MG63 (cell line): ENCODE results near the gene SV2C. TPM values are rescaled to one million over a fixed set of nuclear protein-coding genes. Genes with fewer than 3 reads are reported as not detected.
"Not testable (repeated sequence)": the region's sequence is repeated elsewhere in the genome, so short reads cannot be mapped to it uniquely, and the experiment has no call there.

Experiments used
- DNase-seq: peaks from one replicate; pipeline ENCODE4 v3.0.0-alpha.2; 2020
- H3K27me3 ChIP-seq: fragments of 250-450 bp; sonication (Bioruptor Pico); 2 replicates; pipeline ENCODE4 v1.5.1; 2020; ENCODE audit warnings: mild to moderate bottlenecking, moderate library complexity
- H3K36me3 ChIP-seq: fragments of 250-450 bp; sonication (Bioruptor Pico); 2 replicates; pipeline ENCODE4 v1.5.1; 2020; ENCODE audit warnings: mild to moderate bottlenecking, moderate library complexity
- H3K4me3 ChIP-seq: fragments of 250-450 bp; sonication (Bioruptor Pico); 2 replicates; pipeline ENCODE4 v1.5.1; 2020; ENCODE audit warnings: mild to moderate bottlenecking, moderate library complexity
- H3K9me3 ChIP-seq: fragments of 250-450 bp; sonication (Bioruptor Pico); 2 replicates; pipeline ENCODE4 v1.5.1; 2020; ENCODE audit warnings: mild to moderate bottlenecking, moderate library complexity
- total RNA-seq: library from RNA; depleted of rRNA; stranded (reverse); fragments of >200 nt; shearing (Covaris generic); gene quantifications from 2 replicates; pipeline ENCODE4 v1.2.3, GENCODE V29; 2014; ENCODE audit warnings: low replicate concordance

The SV2C gene
- total RNA-seq, 1 experiment from 2014 or later = not detected

DNA sequence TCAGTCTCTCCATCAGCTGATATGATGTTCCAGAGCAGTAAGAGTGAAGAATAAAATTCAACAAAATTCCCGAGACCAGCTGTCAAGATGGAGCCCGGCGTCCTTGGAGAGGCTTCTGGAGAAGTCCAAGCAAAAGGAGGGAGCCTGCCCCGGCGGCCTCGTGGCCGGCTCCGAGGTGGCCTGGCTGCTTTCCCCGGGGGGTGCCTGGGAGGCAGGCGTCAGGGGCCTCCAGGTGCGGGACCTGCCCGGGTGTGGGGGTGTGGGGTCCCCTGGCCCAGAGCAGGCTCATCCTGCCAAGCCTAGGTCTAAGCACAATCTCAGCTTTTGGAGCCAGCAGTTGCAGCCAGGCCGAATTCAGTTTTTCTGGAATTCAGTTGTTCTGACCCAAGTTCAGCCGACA is 197.3 kb downstream of the SV2C start:
- Histone ChIP-seq H3K4me3 (no peak overlapping the region), H3K27me3 (no peaks in the 10 kb centered on the region), H3K9me3 (no peaks in the 10 kb centered on the region), H3K36me3 (no peaks in the 10 kb centered on the region)
- no peak for DNase-seq

DNA sequence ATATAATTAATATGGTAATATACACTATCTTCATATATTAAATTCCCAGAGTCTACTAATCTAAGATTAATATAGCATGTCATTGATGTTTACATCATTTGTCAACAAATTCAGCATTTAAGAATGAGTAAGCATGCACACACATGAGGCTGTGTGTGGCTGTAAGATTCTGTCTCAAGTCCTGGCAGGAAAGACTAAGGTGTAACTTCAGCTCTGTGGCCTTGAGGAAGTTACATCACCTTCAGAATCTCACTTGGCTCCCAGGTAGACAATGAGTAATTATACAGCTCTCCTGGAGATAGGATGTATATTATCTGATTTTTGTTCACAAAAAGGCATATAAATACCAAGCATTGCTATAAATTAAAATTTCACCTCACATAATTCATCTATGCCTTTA is 200.5 kb downstream of the SV2C start:
- Histone ChIP-seq H3K36me3 (no peaks in the 10 kb centered on the region), H3K27me3 (no peaks in the 10 kb centered on the region), H3K9me3 (no peaks in the 10 kb centered on the region), H3K4me3 (no peak overlapping the region)
- DNase-seq = no peak

DNA sequence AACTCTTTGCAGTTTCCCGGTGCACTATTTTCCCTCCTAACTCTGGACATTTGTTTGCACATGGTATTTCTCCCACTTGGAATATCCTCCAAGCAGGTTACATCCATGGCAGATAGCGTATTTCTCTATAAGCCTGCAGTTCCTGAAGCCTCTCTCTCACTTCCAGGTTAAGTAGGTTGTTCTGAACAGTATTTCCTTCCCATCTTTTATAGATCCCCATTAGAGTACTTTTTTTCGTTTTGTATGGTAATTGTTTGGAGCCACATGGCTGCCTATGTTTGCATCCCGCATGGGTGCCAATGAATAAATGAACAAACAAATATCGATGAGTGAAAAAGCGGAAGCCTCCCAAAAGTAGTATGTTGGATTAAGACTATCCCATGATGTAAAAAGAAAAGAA is 206.5 kb downstream of the SV2C start:
- peaks cover 2% of the 10 kb centered on the region; the same call in 1 of the 2 replicates for H3K27me3 ChIP-seq
- DNase-seq = no peak
- no peaks in the 10 kb centered on the region for H3K36me3 ChIP-seq

DNA sequence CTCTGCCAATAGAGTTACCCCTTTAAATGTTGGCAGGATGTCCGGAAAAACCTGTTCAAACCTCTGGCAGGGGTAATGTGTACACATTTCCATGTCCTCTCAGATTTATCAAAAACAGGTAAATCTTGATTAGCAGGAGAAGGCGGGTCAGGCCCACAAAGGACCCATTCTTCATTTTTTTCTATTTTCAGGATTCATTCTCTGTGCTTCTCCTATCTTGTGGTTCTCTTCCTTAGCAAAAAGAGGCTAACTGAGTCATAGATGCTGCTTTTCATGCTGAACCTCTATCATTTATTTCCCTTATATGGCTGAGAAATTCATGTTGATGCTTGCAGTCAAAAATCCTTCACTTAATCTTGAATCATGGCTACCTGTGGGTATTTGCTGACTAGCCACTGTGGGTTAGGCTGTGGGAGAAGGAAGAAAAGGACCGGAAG is 207.2 kb downstream of the SV2C start:
- H3K4me3 ChIP-seq = no peak overlapping the region

More for the DNA sequence above, 206.5 kb downstream of the SV2C start:
- Histone ChIP-seq H3K4me3 (no peak overlapping the region), H3K9me3 (no peaks in the 10 kb centered on the region)

DNA sequence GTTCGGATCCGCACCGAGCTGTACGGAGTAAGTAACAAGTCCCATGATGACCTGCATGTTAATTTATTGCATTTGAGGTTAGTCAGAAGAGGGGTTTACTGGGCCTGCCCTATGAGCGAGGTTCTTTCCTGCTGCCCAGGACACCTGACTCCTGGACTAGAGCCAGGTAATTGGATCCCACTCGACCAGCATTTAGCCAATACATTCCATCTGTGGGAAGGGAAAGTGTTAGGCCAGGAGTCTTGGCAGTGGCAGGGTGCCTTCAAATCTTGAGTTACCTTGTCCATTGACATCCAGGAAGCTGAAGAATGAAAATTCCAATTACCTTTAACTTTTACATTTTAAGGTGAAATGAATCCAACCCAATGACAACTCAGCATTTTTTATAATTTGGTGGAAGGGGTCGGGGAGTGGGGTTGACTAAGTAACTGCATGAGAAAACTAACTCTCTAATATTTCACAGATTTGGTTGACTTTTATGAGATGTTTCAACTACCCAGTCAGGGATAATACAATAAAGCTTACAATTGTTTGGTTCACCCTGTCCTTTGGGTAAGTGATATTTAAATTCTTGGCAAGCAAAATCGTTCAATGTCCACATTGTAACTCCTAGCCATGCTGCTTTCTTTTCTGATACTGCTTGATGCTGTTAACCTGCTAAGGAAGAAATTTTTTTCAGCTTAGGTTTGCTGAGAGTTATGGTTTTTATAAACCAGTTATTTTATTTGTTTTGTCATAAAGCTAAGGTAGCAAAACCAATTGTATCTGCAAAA is 208.3 kb downstream of the SV2C start:
- no peak for DNase-seq
- Histone ChIP-seq H3K36me3 (no peaks in the 10 kb centered on the region), H3K4me3 (no peak overlapping the region), H3K9me3 (no peaks in the 10 kb centered on the region), H3K27me3 (peaks cover 9% of the 10 kb centered on the region)

More for the DNA sequence above, 207.2 kb downstream of the SV2C start:
- Histone ChIP-seq H3K36me3 (no peaks in the 10 kb centered on the region), H3K27me3 (peaks cover 2% of the 10 kb centered on the region; the same call in 1 of the 2 replicates), H3K9me3 (no peaks in the 10 kb centered on the region)
- DNase-seq = no peak

DNA sequence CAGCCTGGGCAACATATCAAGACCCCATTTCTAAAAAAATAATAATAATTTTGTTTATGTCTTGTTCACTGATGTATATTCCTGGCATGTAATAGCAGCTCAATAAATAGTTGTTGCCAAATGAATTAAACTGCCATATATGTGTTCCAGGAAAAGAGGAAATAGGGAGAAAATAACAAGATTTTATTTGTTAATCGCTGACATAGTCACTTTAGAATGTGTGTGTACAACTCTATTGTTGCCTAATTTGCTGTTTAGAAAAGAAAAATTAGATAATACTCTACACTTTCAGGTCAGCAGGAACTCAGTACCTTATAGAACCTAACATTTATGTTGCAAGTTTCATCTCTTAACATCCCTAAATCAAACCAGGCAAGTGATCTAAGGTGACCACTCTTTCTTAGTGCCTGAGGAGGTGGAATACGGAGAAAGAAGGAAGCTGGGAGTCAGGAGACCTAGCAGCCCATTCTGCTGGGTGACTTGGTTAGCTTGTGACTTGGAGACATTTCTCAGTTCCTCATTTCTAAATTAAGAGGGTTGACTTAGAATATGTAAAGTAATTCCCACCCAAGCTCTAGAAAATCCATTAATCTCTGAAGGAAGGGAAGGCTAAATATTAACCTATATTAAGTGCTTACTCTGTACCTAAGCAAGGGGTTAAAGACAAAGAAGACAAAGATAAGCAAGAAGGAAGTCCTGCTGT is 209.6 kb downstream of the SV2C start:
- no peaks in the 10 kb centered on the region for H3K9me3 ChIP-seq
- DNase-seq = no peak
- peaks cover 19% of the 10 kb centered on the region for H3K27me3 ChIP-seq
- H3K4me3 ChIP-seq = no peak overlapping the region
- H3K36me3 ChIP-seq = no peaks in the 10 kb centered on the region

DNA sequence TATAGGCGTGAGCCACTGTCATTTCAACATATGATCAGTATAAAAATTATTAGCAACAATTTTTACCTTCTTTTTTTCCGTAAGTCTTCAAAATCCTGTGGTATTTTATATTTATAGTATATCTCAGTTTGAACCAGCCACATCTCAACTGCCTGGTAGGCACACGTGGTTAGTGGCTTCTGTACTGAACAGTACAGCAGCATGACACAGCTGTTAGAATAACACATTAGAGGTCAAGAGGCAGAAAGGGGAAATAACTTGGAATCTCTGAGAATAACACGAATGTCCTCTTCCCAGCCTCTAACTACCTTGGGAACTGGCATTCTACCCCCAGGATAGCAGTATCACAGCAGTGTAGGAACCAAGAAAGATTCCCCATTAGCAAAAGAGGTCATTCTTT is 211.4 kb downstream of the SV2C start:
- peaks cover 28% of the 10 kb centered on the region for H3K27me3 ChIP-seq
- no peaks in the 10 kb centered on the region for H3K36me3 ChIP-seq
- H3K9me3 ChIP-seq = no peaks in the 10 kb centered on the region
- DNase-seq = no peak
- H3K4me3 ChIP-seq = no peak overlapping the region

GRCh38 chr5:76298852-76299251 is 215.7 kb downstream of the SV2C start:
- H3K4me3 ChIP-seq = no peak overlapping the region
- DNase-seq = no peak
- H3K36me3 ChIP-seq = no peaks in the 10 kb centered on the region
- H3K27me3 ChIP-seq = peaks cover 26% of the 10 kb centered on the region
- H3K9me3 ChIP-seq = no peaks in the 10 kb centered on the region

DNA sequence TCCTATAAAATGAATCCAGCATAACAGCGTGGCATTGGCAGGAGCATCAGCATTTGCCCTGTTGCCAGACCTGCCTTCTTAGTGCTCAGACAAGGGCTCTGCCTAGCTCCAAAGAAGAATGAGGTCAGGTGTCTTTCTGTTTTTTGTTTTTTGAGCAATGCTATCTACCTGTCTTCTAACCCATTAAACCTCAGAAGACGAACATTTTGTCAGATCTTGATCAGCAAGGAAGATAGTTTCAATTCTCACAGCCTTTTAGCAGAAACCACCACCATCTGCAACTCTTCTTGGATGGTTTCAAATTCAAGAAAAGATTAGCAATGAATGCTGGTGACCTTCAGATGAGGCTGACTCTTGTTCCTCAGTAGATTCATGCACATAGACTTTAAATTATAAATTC is 216.4 kb downstream of the SV2C start:
- H3K9me3 ChIP-seq = no peaks in the 10 kb centered on the region
- H3K4me3 ChIP-seq = no peak overlapping the region
- no peak for DNase-seq
- H3K27me3 ChIP-seq = peaks cover 26% of the 10 kb centered on the region
- H3K36me3 ChIP-seq = no peaks in the 10 kb centered on the region

DNA sequence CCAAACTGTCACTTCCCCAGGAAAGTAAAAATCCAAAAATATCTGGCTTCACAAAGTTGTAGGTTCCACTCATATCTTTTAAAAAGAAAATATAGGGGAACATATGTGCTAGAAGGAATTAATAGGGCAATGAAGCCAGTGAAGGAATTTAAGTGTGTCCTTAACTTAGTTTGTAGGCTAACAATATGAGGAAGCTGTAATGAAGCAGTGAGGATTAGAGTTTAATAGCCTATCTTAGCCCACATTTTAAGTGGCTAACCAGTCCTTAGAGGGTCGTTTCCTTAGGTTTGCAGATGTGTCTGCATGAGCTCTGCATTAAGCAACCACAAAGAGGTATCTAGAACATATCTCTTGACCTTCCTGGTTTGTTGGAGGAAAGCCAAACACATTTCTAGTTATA is 218.7 kb downstream of the SV2C start:
- not testable (repeated sequence) for H3K4me3 ChIP-seq, DNase-seq, H3K9me3 ChIP-seq, H3K36me3 ChIP-seq
- peaks cover 16% of the 10 kb centered on the region; the same call in 1 of the 2 replicates for H3K27me3 ChIP-seq

- H3K27me3 ChIP-seq, H3K9me3 ChIP-seq, DNase-seq, H3K36me3 ChIP-seq, H3K4me3 ChIP-seq: not testable (repeated sequence)
Observed at GRCh38 chr5:76302661-76303060, 219.5 kb downstream of the SV2C start.

GRCh38 chr5:76303921-76304320 is 220.7 kb downstream of the SV2C start:
- Histone ChIP-seq H3K9me3 (no peaks in the 10 kb centered on the region), H3K36me3 (no peaks in the 10 kb centered on the region), H3K4me3 (no peak overlapping the region), H3K27me3 (peaks cover 4% of the 10 kb centered on the region; the same call in 1 of the 2 replicates)
- DNase-seq = no peak

DNA sequence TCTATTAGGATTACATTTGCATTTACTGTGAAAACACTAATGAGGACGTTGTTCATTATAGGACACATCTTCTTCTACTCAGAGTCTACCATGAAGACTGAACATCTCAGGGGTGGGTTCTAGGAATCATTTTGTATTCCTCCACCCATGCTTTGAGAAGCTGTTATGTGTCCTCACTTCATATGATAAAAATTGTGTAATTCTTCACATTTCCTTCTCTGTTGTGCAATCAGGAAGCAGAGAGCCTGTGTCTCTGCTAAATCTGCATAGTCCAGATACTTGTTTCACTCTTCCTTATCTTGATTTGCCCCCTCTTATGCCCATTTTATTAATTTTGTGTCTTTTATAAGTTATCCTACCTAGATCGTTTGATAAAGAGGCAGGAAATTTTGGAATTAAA is 222.1 kb downstream of the SV2C start:
- Histone ChIP-seq H3K4me3 (no peak overlapping the region), H3K9me3 (no peaks in the 10 kb centered on the region), H3K36me3 (no peaks in the 10 kb centered on the region), H3K27me3 (no peaks in the 10 kb centered on the region)
- DNase-seq = no peak

GRCh38 chr5:76305775-76306174 is 222.6 kb downstream of the SV2C start:
- Histone ChIP-seq H3K36me3 (no peaks in the 10 kb centered on the region), H3K9me3 (no peaks in the 10 kb centered on the region), H3K4me3 (no peak overlapping the region), H3K27me3 (no peaks in the 10 kb centered on the region)
- no peak for DNase-seq

- Histone ChIP-seq H3K27me3 (no peaks in the 10 kb centered on the region), H3K36me3 (no peaks in the 10 kb centered on the region), H3K4me3 (no peak overlapping the region), H3K9me3 (no peaks in the 10 kb centered on the region)
- DNase-seq = no peak
Observed at GRCh38 chr5:76310208-76310607, 227.0 kb downstream of the SV2C start.

DNA sequence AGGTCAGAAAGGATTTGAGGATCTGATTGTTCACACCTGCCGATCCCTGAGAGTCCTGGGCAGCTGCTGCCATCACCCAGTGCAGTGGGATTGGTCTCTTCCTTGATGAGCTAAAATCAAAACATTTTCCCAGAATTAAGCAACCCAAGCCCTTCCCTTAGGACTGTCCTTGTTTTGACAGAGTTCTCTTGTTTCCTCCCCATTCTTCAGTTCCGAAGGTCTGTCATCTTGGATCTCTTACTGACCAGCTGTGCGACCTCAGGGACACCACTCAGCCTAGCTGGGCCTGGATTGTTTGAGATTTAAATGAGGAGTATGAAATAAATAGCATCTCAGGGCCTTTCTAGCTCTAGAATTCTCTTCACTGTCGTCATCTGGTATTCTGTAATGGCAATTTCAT is 229.6 kb downstream of the SV2C start:
- no peak overlapping the region for H3K4me3 ChIP-seq
- H3K27me3 ChIP-seq = peaks cover 2% of the 10 kb centered on the region; the same call in 1 of the 2 replicates
- H3K9me3 ChIP-seq = no peaks in the 10 kb centered on the region
- DNase-seq = no peak
- no peaks in the 10 kb centered on the region for H3K36me3 ChIP-seq

- no peak overlapping the region for H3K4me3 ChIP-seq
- H3K9me3 ChIP-seq = no peaks in the 10 kb centered on the region
- peaks cover 2% of the 10 kb centered on the region; the same call in 1 of the 2 replicates for H3K27me3 ChIP-seq
- no peak for DNase-seq
- H3K36me3 ChIP-seq = no peaks in the 10 kb centered on the region
Observed at GRCh38 chr5:76314643-76315042, 231.5 kb downstream of the SV2C start.

- H3K4me3 ChIP-seq = no peak overlapping the region
- H3K27me3 ChIP-seq = peaks cover 2% of the 10 kb centered on the region; the same call in 1 of the 2 replicates
- no peak for DNase-seq
- no peaks in the 10 kb centered on the region for H3K36me3 ChIP-seq
- H3K9me3 ChIP-seq = no peaks in the 10 kb centered on the region
Observed at GRCh38 chr5:76319673-76320072, 236.5 kb downstream of the SV2C start.
